A549 (cell line): ENCODE results near the gene PPP1R8. TPM values are rescaled to one million over a fixed set of nuclear protein-coding genes. Genes with fewer than 3 reads are reported as not detected.
A peak's percentile ranks its signal among the peaks of the same experiment; 100 is the strongest.

Experiments used
- ATAC-seq, 2 experiments: fragments of 200-7000 bp in 1 of 2; fragments of >200 bp in 1 of 2; cut with Nextera tagmentation in 1 of 2; cut with Tn5 transposase in 1 of 2; 3 replicates each; pipeline versions ENCODE4 v1.8.0 to v1.9.1; 2018 to 2020; ENCODE audit warnings: mild to moderate bottlenecking in 1 of 2, moderate library complexity in 1 of 2
- CTCF ChIA-PET: fragments of 300-600 bp; sonication (Branson Sonifier 250); formaldehyde crosslinking; extraction: SDS; loops from one replicate; lab custom pipeline; 2021; ENCODE audit warnings: antibody characterized with exemption, inconsistent platforms; lab: Yijun Ruan, JAX
- POLR2A ChIA-PET: fragments of 350-600 bp; formaldehyde crosslinking; extraction: SDS; loops from one replicate; lab custom pipeline; 2021; ENCODE audit warnings: antibody characterized with exemption, inconsistent platforms; lab: Yijun Ruan, JAX
- DNase-seq, 2 experiments: peaks; one replicate each; pipeline versions ENCODE4 v3.0.0 to v3.0.0-alpha.2; 2011 to 2016; ENCODE audit warnings: low read depth in 1 of 2, low spot score in 1 of 2
- FAIRE-seq: peaks from 2 replicates; lab custom pipeline; 2011; peaks lifted over from hg19 to GRCh38; lab: Jason Lieb, UNC
- H3K27ac ChIP-seq, 2 experiments: fragments of >200 bp; sonication (Bioruptor Twin); formaldehyde crosslinking; 3 replicates each; pipeline ENCODE4 v1.5.1; 2016 to 2017
- H3K4me1 ChIP-seq: fragments of >200 bp; sonication (Bioruptor Twin); formaldehyde crosslinking; 3 replicates; pipeline ENCODE4 v1.6.1; 2016
- H3K4me2 ChIP-seq: fragments of >200 bp; sonication (Bioruptor Twin); formaldehyde crosslinking; 3 replicates; pipeline ENCODE4 v1.6.1; 2016
- H3K4me3 ChIP-seq: fragments of >200 bp; sonication (Bioruptor Twin); formaldehyde crosslinking; 3 replicates; pipeline ENCODE4 v1.5.1; 2016
- H3K9me3 ChIP-seq: fragments of >200 bp; sonication (Bioruptor Twin); formaldehyde crosslinking; 3 replicates; pipeline ENCODE4 v1.6.1; 2016
- BHLHE40 ChIP-seq: IDR thresholded peaks from 2 replicates; pipeline ENCODE4 v1.6.1; 2012; ENCODE audit warnings: low read depth, low read length, inconsistent platforms
- CBX8 ChIP-seq: fragments of 200-600 bp; sonication (generic); IDR thresholded peaks from 2 replicates; pipeline ENCODE4 v1.6.1; 2016
- CEBPB ChIP-seq, 2 experiments: fragments of >200 bp in 1 of 2; sonication (Bioruptor Twin) in 1 of 2; formaldehyde crosslinking in 1 of 2; IDR thresholded peaks; 2 replicates each; pipeline ENCODE4 v1.6.1; 2012 to 2016
- CHD2 ChIP-seq: fragments of 150-350 bp; IDR thresholded peaks from 2 replicates; pipeline ENCODE4 v1.6.1; 2014; ENCODE audit warnings: low read length; ENCODE audit not compliant: partially characterized antibody
- EHF ChIP-seq: fragments of 250-450 bp; sonication (Bioruptor Pico); IDR thresholded peaks from 2 replicates; pipeline ENCODE4 v1.5.0; 2020; ENCODE audit warnings: mild to moderate bottlenecking
- EP300 ChIP-seq, 2 experiments: fragments of >200 bp; sonication (Bioruptor Twin); formaldehyde crosslinking; IDR thresholded peaks; 2 replicates in 1 of 2; 3 replicates in 1 of 2; pipeline ENCODE4 v1.6.1; 2016 to 2017
- ESRRA ChIP-seq: fragments of 150-350 bp; IDR thresholded peaks from 2 replicates; pipeline ENCODE4 v1.6.1; 2014; ENCODE audit warnings: mild to moderate bottlenecking, low read length, borderline replicate concordance
- FOSL2 ChIP-seq, 2 experiments: fragments of 450-650 bp in 1 of 2; fragments of >200 bp in 1 of 2; sonication (Bioruptor Twin) in 1 of 2; formaldehyde crosslinking; IDR thresholded peaks; 2 replicates each; pipeline versions ENCODE4 v1.5.0 to v1.6.1; 2016 to 2020; ENCODE audit warnings: mild to moderate bottlenecking in 1 of 2, moderate library complexity in 1 of 2
- FOXS1 ChIP-seq: fragments of 250-450 bp; sonication (Bioruptor Pico); IDR thresholded peaks from 2 replicates; pipeline ENCODE4 v1.5.0; 2020; ENCODE audit warnings: mild to moderate bottlenecking, moderate library complexity
- GATA3 ChIP-seq: IDR thresholded peaks from 2 replicates; pipeline ENCODE4 v1.6.1; 2012; ENCODE audit warnings: borderline replicate concordance
- HOXB5 ChIP-seq: fragments of 250-450 bp; sonication (Bioruptor Pico); IDR thresholded peaks from 2 replicates; pipeline ENCODE4 v1.5.0; 2020; ENCODE audit warnings: mild to moderate bottlenecking, moderate library complexity
- MAFK ChIP-seq: fragments of 450-650 bp; IDR thresholded peaks from 2 replicates; pipeline ENCODE4 v1.6.1; 2014; ENCODE audit not compliant: partially characterized antibody
- MYC ChIP-seq: IDR thresholded peaks from 2 replicates; pipeline ENCODE4 v1.6.1; 2012; ENCODE audit warnings: mild to moderate bottlenecking, inconsistent platforms, low read length, improper control_type of control experiment, borderline replicate concordance
- NPAS2 ChIP-seq: fragments of 250-450 bp; sonication (Bioruptor Pico); IDR thresholded peaks from 2 replicates; pipeline ENCODE4 v1.8.0; 2022; ENCODE audit warnings: mild to moderate bottlenecking, moderate library complexity, borderline replicate concordance
- NR3C1 ChIP-seq: fragments of >200 bp; sonication (Bioruptor Twin); formaldehyde crosslinking; IDR thresholded peaks from 3 replicates; pipeline ENCODE4 v1.6.1; 2017
- POLR2A ChIP-seq: IDR thresholded peaks from 2 replicates; pipeline ENCODE4 v1.6.1; 2012; ENCODE audit warnings: mild to moderate bottlenecking, low read length
- RCOR1 ChIP-seq: fragments of 150-350 bp; IDR thresholded peaks from 2 replicates; pipeline ENCODE4 v1.6.1; 2014; ENCODE audit warnings: antibody characterized with exemption, low read length, low read depth
- ZNF302 ChIP-seq: fragments of 250-450 bp; sonication (Bioruptor Pico); IDR thresholded peaks from 2 replicates; pipeline ENCODE4 v1.9.0; 2021; ENCODE audit warnings: inconsistent platforms, mild to moderate bottlenecking, moderate library complexity
- WGBS: methylation state at CpG from one replicate; pipeline ENCODE4 v1.1.6; 2017; ENCODE audit errors: missing lambda C conversion rate; 5-methylcytosine and 5-hydroxymethylcytosine counted together
- polyA plus RNA-seq, 4 experiments: library from polyadenylated mRNA; depleted of rRNA in 3 of 4; stranded (reverse); fragments of >200 nt; fragmentation: RNase III in 1 of 4; extraction: RNeasy Plus Mini Kit Qiagen cat#74134 plus additional on column Dnase treatment in 1 of 4; gene quantifications; 2 replicates in 3 of 4; 3 replicates in 1 of 4; pipeline ENCODE4 v1.2.3, GENCODE V29; 2011 to 2017
- TF ChIP-seq, protein P1 (sequence below): IDR thresholded peaks from 2 replicates; pipeline ENCODE4 v1.6.1; 2012; ENCODE audit warnings: low read depth, borderline replicate concordance
- TF ChIP-seq, protein P2 (sequence below): fragments of 250-450 bp; sonication (Bioruptor Pico); IDR thresholded peaks from 2 replicates; pipeline ENCODE4 v1.5.0; 2020; ENCODE audit warnings: low read depth, mild to moderate bottlenecking, moderate library complexity
- TF ChIP-seq, protein P3 (sequence below): fragments of 450-650 bp; IDR thresholded peaks from 2 replicates; pipeline ENCODE4 v1.6.1; 2014; ENCODE audit warnings: antibody characterized with exemption

PPP1R8 gene
- polyA plus RNA-seq, 2 of the 4 experiments (the other 2 are of a cell fraction): 34.0 to 42.0 TPM

DNA sequence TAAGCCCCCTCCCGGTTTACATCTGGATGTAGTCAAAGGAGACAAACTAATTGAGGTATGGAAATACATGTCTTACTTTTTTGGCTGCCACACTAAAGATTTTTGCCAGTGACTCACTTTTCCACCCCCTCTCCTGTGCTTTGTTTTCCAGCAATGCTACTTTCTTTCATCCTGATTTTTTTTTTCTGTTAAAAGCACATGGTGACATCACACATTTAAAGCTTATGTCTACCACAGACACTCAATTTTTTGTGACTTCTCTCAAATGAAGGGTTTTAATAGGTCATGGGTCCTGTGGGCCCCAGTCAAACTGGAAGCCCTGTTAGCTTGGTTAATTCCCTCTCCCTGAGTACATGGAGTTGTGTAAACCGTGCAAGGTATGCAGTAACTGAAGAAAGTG is 2.2 kb downstream of the PPP1R8 start:
- POLR2A ChIA-PET: no interaction called here
- H3K4me1 ChIP-seq: peaks cover 16% of the 10 kb centered on the region; the same call in 2 of the 3 replicates
- H3K9me3 ChIP-seq: no peaks in the 10 kb centered on the region
- CTCF ChIA-PET: interaction anchor here (1.1 to 3.6 kb wide), 3 partner anchors 8 to 24 kb away, joined by 3 to 11 read pairs (median 5); no protein-coding TSS in a partner anchor
- H3K4me2 ChIP-seq: peak overlapping the region; percentile 87
- no peak overlapping the region for H3K27ac ChIP-seq
- DNase-seq: no peak
- no peak for ATAC-seq
- H3K4me3 ChIP-seq: no peak overlapping the region
- WGBS: 96% methylated on average over 2 of the region's 2 CpGs
- no peak for FAIRE-seq
- TF ChIP-seq FOXS1: no peak
- TF ChIP-seq, protein P1, sequence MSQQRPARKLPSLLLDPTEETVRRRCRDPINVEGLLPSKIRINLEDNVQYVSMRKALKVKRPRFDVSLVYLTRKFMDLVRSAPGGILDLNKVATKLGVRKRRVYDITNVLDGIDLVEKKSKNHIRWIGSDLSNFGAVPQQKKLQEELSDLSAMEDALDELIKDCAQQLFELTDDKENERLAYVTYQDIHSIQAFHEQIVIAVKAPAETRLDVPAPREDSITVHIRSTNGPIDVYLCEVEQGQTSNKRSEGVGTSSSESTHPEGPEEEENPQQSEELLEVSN: no peak
- no peak for TF ChIP-seq CHD2
- TF ChIP-seq ZNF302 (CRISPR knock-in tag): no peak
- no peak for TF ChIP-seq EHF (CRISPR knock-in tag)
- no peak for TF ChIP-seq EP300 (IDR thresholded peaks at IDR 0.05)
- no peak for TF ChIP-seq POLR2A
- TF ChIP-seq CBX8: no peak
- TF ChIP-seq GATA3: no peak
- TF ChIP-seq RCOR1: no peak
- TF ChIP-seq FOSL2 (IDR thresholded peaks at IDR 0.05): no peak
- TF ChIP-seq FOSL2 (CRISPR knock-in tag; IDR thresholded peaks at IDR 0.05): no peak
- TF ChIP-seq HOXB5 (CRISPR knock-in tag): no peak
- TF ChIP-seq NPAS2 (CRISPR knock-in tag): no peak

DNA sequence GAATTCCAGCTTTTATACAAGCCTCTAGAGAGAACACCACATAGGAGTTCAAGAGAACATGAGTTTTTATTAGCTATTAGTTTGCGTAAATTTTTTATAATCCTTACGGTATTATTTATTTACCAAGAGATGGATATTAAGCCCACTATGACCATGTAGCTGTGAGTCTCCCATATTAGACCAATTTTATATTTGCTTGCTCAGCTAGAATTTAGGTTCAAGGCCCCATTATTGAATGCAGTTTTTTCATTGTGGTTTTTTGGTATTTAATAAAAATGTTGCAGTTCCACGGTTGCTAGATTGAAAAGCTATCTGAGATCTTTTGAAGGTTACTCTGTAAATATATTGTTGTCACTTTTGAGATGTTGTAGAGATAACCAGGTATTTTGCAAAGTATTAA is 2.9 kb downstream of the PPP1R8 start:
- FAIRE-seq (no peak), ATAC-seq (no peak)
- CTCF ChIA-PET: interaction anchor here (1.1 to 3.6 kb wide), 3 partner anchors 7 to 24 kb away, joined by 3 to 11 read pairs (median 5); no protein-coding TSS in a partner anchor

GRCh38 chr1:27835046-27835445 is 4.5 kb downstream of the PPP1R8 start:
- CTCF ChIA-PET: interaction anchor here (1.2 to 3.6 kb wide), 3 partner anchors 22 to 145 kb away, joined by 4 to 11 read pairs (median 4); partner anchors contain the start of gene FAM76A
- POLR2A ChIA-PET: interaction anchor here (0.7 kb wide), 1 partner anchor 237 kb away, joined by 3 read pairs; no protein-coding TSS in a partner anchor
- no peak overlapping the region for H3K4me2 ChIP-seq
- H3K4me3 ChIP-seq: no peak overlapping the region
- H3K4me1 ChIP-seq: peaks cover 16% of the 10 kb centered on the region; the same call in 2 of the 3 replicates
- H3K9me3 ChIP-seq: no peaks in the 10 kb centered on the region
- H3K27ac ChIP-seq: no peak overlapping the region
- DNase-seq (no peak), FAIRE-seq (no peak), ATAC-seq (no peak)
- TF ChIP-seq, protein P2, sequence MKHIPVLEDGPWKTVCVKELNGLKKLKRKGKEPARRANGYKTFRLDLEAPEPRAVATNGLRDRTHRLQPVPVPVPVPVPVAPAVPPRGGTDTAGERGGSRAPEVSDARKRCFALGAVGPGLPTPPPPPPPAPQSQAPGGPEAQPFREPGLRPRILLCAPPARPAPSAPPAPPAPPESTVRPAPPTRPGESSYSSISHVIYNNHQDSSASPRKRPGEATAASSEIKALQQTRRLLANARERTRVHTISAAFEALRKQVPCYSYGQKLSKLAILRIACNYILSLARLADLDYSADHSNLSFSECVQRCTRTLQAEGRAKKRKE: no peak
- TF ChIP-seq BHLHE40 (no peak), MYC (no peak), NR3C1 (no peak), ESRRA (no peak), CEBPB (IDR thresholded peaks at IDR 0.05) (no peak), RCOR1 (no peak)
- TF ChIP-seq, protein P3, sequence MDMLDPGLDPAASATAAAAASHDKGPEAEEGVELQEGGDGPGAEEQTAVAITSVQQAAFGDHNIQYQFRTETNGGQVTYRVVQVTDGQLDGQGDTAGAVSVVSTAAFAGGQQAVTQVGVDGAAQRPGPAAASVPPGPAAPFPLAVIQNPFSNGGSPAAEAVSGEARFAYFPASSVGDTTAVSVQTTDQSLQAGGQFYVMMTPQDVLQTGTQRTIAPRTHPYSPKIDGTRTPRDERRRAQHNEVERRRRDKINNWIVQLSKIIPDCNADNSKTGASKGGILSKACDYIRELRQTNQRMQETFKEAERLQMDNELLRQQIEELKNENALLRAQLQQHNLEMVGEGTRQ: no peak

More for the DNA sequence above, 2.9 kb downstream of the PPP1R8 start:
- H3K4me1 ChIP-seq: peaks cover 16% of the 10 kb centered on the region; the same call in 2 of the 3 replicates
- H3K27ac ChIP-seq: no peak overlapping the region
- POLR2A ChIA-PET: no interaction called here
- WGBS: 90% methylated on average over 3 of the region's 3 CpGs
- H3K4me2 ChIP-seq: no peak overlapping the region
- TF ChIP-seq MAFK: peak; percentile 54
- TF ChIP-seq, protein P3: no peak
- DNase-seq: no peak
- H3K4me3 ChIP-seq: no peak overlapping the region
- no peaks in the 10 kb centered on the region for H3K9me3 ChIP-seq
